ENCODE measurements around the gene SNRNP200. TPM values are rescaled to one million over a fixed set of nuclear protein-coding genes. Genes with fewer than 3 reads are reported as not detected.

Gene SNRNP200
- total RNA-seq, 1 donor from 2014 or later: 102 TPM

Other genes with a start within 250 kb of the SNRNP200 start
- gene ADRA2B, start 189.0 kb downstream of the SNRNP200 start, total RNA-seq: not detected in 2 replicates
- not detected in 2 replicates for gene ASTL, start 167.0 kb downstream of the SNRNP200 start, total RNA-seq
- 0.10 and 0.18 TPM in 2 replicates for gene DUSP2, start 160.1 kb downstream of the SNRNP200 start, total RNA-seq
- gene STARD7, start 96.7 kb downstream of the SNRNP200 start, total RNA-seq: 85.8 and 86.1 TPM in 2 replicates
- gene TMEM127, start 39.5 kb downstream of the SNRNP200 start, total RNA-seq: 45.0 and 51.3 TPM in 2 replicates
- 90.9 and 110 TPM in 2 replicates for gene CIAO1, start 39.3 kb downstream of the SNRNP200 start, total RNA-seq
- gene ITPRIPL1, start 19.8 kb upstream of the SNRNP200 start, total RNA-seq: 2.0 and 3.0 TPM in 2 replicates
- 4.6 and 10.2 TPM in 2 replicates for gene NCAPH, start 30.2 kb upstream of the SNRNP200 start, total RNA-seq
- 0.68 and 7.0 TPM in 2 replicates for gene NEURL3, start 199.8 kb upstream of the SNRNP200 start, total RNA-seq
- gene ARID5A, start 231.2 kb upstream of the SNRNP200 start, total RNA-seq: 16.1 and 20.5 TPM in 2 replicates

Data from glomerular endothelial cell (primary cell).